ENCODE results near the gene PATL1. TPM values are rescaled to one million over a fixed set of nuclear protein-coding genes. Genes with fewer than 3 reads are reported as not detected.
A peak's percentile ranks its signal among the peaks of the same experiment; 100 is the strongest.

Gene PATL1
- total RNA-seq, 2 donors from 2014 or later: 6.5 to 9.6 TPM

- no peak for DNase-seq
- H3K4me1 ChIP-seq: peaks cover 58% of the 10 kb centered on the region
- H3K27ac ChIP-seq: peak overlapping the region; percentile 86 to 99 (median 98)
Measured at GRCh38 chr11:59614277-59615119, 54.3 kb downstream of the PATL1 start.

GRCh38 chr11:59611570-59612565, 57.0 kb downstream of the PATL1 start:
- no peaks in the 10 kb centered on the region for H3K9me3 ChIP-seq
- H3K27ac ChIP-seq: peak overlapping the region; percentile 50 to 82 (median 67)
- peaks cover 52% of the 10 kb centered on the region for H3K4me1 ChIP-seq
- peak in 2 of 3 donors; percentile 48 to 49 for TF ChIP-seq POLR2A (IDR thresholded peaks at IDR 0.05)
- TF ChIP-seq CTCF (IDR thresholded peaks at IDR 0.05): peak in 1 of 7 experiments; percentile 22
- intact Hi-C loops (cut with DNase I): loop anchor here (5.0 kb wide), 1 partner anchor 45 kb away; no protein-coding TSS in a partner anchor
- no peaks in the 10 kb centered on the region for H3K27me3 ChIP-seq
- no peak overlapping the region for H3K4me3 ChIP-seq
- peaks cover 4 to 20% of the 10 kb centered on the region in 2 donors for H3K36me3 ChIP-seq (replicated peaks in 1 of 2; ENCODE audit: insufficient read depth in 1 of 2, low read depth in 2 of 2)
- WGBS, 2 donors: 11 to 23% methylated on average over 6 of the region's 6 CpGs
- DNase-seq: peak; percentile 70 to 88 (median 78)
- ATAC-seq: peak; percentile 2

More at GRCh38 chr11:59614277-59615119, 54.3 kb downstream of the PATL1 start:
- ATAC-seq: no peak
- Histone ChIP-seq H3K4me3 (peak overlapping the region; percentile 38 to 48), H3K27me3 (no peaks in the 10 kb centered on the region), H3K36me3 (replicated peaks in 1 of 2; ENCODE audit: insufficient read depth in 1 of 2, low read depth in 2 of 2) (peaks cover 4% of the 10 kb centered on the region in 2 donors), H3K9me3 (no peaks in the 10 kb centered on the region)
- intact Hi-C loops (cut with DNase I): loop anchor here (5.0 kb wide), 1 partner anchor 47 kb away; no protein-coding TSS in a partner anchor
- WGBS, 2 donors: 5% methylated on average over 13 of the region's 13 CpGs
- no peak for TF ChIP-seq CTCF (IDR thresholded peaks at IDR 0.05)
- TF ChIP-seq POLR2A (IDR thresholded peaks at IDR 0.05): no peak

GRCh38 chr11:59610289-59610688, 58.5 kb downstream of the PATL1 start:
- TF ChIP-seq CTCF (IDR thresholded peaks at IDR 0.05): no peak
- TF ChIP-seq POLR2A (IDR thresholded peaks at IDR 0.05): no peak
- Histone ChIP-seq H3K4me1 (peaks cover 48% of the 10 kb centered on the region), H3K27me3 (no peaks in the 10 kb centered on the region), H3K4me3 (no peak overlapping the region), H3K27ac (peak overlapping the region in 2 of 4 donors; percentile 68 to 82), H3K36me3 (replicated peaks in 1 of 2; ENCODE audit: insufficient read depth in 1 of 2, low read depth in 2 of 2) (peaks cover 4 to 29% of the 10 kb centered on the region in 2 donors), H3K9me3 (no peaks in the 10 kb centered on the region)
- WGBS, 2 donors: 57 to 82% methylated on average over 4 to 7 of the region's 7 CpGs
- DNase-seq (no peak), ATAC-seq (no peak)
- intact Hi-C loops (cut with DNase I): loop anchor here (5.0 kb wide), 1 partner anchor 43 kb away; no protein-coding TSS in a partner anchor

GRCh38 chr11:59607703-59608454, 61.0 kb downstream of the PATL1 start:
- TF ChIP-seq CTCF (IDR thresholded peaks at IDR 0.05) (no peak), POLR2A (IDR thresholded peaks at IDR 0.05) (no peak)

More at GRCh38 chr11:59607703-59608454, 61.0 kb downstream of the PATL1 start:
- no peak overlapping the region for H3K4me3 ChIP-seq
- WGBS, 2 donors: 65 to 70% methylated on average over 6 of the region's 6 CpGs
- no peaks in the 10 kb centered on the region for H3K9me3 ChIP-seq
- no peaks in the 10 kb centered on the region for H3K27me3 ChIP-seq
- ATAC-seq (no peak), DNase-seq (no peak)
- peaks cover 4 to 29% of the 10 kb centered on the region in 2 donors for H3K36me3 ChIP-seq (replicated peaks in 1 of 2; ENCODE audit: insufficient read depth in 1 of 2, low read depth in 2 of 2)
- intact Hi-C loops (cut with DNase I): loop anchor here (10.0 kb wide), 1 partner anchor 63 kb away; no protein-coding TSS in a partner anchor
- H3K27ac ChIP-seq: no peak overlapping the region
- peaks cover 47% of the 10 kb centered on the region for H3K4me1 ChIP-seq

All from body of pancreas (tissue), 4 donors.